Iris pigment epithelial cell (primary cell): ENCODE results near the gene GRM3.
A peak's percentile ranks its signal among the peaks of the same experiment; 100 is the strongest.

Experiments
- DNase-seq: peaks from one replicate; pipeline ENCODE4 v3.0.0-alpha.2; 2011; ENCODE audit warnings: low read depth

The GRM3 gene

DNA sequence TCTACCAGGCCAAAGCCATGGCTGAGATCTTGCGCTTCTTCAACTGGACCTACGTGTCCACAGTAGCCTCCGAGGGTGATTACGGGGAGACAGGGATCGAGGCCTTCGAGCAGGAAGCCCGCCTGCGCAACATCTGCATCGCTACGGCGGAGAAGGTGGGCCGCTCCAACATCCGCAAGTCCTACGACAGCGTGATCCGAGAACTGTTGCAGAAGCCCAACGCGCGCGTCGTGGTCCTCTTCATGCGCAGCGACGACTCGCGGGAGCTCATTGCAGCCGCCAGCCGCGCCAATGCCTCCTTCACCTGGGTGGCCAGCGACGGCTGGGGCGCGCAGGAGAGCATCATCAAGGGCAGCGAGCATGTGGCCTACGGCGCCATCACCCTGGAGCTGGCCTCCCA lies 142.7 kb downstream of the GRM3 start:
- no peak for DNase-seq

DNA sequence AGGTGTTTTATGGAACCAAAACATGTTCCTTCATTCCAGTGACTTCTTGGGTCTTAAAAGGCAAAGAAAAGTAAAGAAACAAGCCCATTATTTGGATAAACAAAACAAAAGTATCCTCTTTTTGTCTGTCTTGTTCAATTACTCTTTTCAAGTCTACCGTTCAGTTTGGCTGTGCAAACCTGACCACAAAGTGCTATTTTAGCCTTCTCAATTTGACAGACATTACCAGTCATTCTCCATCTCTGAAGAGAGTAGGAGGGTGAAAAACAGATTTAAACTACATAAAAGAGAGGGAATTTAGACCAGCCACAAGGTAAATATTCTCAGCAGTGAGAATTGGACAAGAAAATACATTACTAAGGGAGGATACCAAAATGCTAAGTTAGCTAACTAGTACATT lies 145.2 kb downstream of the GRM3 start:
- no peak for DNase-seq

DNA sequence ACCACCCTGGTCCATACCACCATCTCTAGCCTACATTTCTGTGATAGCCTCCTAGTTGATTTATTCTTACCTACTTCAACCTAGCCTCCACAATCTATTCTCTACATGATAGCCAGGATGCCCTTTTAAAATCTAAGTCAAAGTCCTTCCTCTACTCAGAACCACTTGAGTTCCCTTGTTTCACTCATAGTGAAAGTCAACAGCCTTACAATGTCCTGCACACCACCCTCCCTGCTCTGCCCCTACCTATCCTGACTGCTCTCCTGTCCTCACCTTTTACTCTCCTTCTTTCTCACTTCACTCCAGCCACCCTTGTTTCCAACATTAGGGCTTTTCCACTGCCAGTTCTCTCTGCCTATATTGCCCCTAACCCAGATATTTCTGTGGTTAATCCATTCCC lies 146.7 kb downstream of the GRM3 start:
- no peak for DNase-seq

DNA sequence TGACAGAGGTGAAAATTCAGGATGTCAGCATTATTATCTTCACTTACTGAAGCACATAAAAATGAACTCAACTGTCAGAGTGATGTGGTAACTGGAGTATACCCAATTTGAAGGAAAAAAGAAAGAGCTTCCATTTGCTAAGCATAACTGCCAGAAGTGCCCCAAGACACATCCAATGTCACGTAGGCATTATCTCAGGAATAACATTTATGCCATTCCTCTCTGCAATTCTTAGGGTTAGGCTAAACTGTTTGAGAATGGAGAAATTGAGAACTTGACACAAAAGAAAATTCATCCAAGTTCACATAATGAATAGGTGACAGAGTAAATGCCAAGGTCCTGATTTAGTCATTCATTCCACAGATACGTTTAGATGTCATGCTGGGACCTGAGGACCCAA lies 148.6 kb downstream of the GRM3 start:
- DNase-seq = no peak

DNA sequence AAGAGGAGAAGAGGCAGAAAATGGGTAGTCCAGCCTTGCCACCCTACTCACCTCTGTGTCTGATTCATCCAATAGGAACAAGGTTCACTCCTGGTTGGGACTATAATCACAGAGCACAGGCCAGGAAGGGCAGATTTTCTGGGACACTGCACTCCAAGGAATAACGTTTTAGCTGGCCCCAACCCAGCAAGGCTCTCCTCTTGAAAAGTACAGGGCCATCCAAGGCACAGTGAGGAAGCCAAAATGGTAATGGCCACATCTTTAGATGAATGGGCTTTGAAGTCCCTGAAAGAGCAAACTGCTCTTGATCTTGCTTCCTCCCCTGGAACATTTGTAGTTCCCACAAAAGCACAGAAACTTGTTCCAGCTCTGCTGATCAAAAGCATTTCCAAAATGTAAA lies 149.4 kb downstream of the GRM3 start:
- DNase-seq = no peak

DNA sequence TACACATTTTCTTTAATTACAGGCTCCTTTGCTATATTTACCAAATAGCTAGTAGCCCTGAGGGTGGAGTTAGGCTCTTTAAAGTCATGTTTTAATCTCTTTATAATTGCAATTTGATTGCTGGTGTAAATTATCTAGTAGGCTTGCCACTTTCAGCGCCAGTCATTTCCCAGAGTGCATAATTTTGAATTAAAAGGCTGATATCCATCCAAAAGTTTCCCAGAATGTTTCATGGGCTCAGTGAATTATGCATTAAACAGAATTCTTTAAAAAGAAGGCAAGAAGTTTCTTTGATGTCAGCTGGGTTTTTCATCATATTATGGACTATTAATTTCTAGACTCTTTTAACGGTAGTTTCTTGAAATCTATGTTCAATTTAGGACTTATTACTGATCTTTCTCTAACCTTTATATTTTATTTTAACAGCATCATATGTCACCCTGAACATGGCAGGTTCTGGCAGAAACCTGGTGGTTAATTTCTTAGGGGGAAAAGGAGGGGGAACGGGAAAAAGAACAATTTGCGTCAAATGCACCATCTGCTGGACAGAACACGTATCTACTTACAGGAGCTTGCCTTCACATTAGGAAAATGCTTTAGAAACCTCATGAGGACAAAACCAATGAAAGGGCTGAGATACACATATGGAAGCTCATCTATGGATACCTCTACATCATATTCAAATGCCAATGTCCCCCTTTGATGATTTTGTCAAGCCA lies 171.1 kb downstream of the GRM3 start:
- DNase-seq = peak; percentile 10

DNA sequence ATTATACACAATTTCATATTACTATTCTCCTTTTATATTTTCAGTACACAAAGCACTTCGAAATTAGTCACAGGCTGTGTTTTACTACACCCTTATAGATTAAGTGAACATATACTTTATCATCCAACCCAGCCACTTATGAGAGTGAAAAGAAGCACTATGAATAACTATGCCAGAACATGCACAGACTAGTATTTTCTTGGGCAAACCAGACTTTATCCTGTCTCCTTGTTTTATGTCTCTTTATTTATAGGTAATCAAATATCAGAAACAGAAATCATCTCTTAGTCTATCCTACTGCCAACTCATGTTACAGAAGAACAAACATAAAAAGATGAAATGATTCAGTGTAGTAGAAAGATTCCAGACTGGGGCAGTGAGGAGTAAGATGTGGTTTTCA lies 171.8 kb downstream of the GRM3 start:
- DNase-seq = no peak

DNA sequence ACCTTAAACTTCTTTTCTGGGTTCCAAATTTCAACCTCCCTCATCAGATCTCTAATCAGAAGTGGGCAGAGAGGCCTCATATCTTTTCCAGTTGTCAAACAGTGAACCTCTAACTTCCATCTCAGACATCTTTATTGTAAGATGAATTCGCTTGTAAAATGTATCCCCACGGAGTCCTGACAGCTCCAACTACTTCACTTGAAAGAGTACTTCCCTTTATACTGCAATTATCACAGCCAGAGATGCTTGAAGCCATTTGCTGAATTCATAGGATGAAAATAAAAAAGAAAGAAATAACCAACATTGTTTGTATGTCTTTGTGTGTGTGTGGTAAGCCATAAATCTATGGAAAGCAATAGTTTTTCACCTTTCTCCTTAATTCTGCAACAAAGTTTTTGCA lies 175.2 kb downstream of the GRM3 start:
- no peak for DNase-seq

DNA sequence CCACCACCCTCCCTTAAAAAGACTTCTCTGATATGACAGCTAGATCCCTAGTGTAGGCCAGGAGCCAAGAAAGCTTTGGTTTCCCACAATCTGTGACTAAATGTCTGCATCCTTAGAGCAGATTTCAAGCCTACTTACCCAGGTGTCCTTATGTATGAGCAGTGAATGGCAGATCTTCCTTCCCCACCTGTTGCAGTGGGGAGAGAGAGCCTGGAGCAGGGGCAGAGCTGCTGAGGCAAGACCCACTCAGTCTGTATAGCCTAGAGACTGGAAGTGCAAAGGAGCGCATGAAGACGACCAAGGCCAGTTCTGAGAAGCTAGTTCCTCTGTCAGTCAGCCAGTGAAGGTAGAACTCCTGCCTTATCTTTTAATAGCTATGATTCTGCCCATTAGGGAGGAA lies 180.1 kb downstream of the GRM3 start:
- no peak for DNase-seq

DNA sequence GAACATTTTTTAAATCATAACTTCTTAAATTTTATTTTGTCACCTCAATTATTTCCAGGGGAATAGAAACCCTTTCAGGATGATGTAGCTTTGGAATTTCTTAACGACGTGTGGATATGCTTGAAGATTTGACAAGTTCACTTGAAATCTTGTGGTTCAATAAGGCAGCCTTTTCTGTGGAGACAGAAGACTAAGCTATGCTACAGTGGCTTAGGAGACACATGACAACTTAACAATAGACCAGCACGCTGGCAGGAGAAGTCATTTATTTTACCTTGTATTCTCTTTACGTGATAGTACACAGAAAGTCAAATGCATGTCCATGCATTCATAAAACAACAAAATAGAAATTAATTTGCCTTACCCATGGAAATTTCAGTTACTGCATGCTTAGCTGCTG lies 181.6 kb downstream of the GRM3 start:
- no peak for DNase-seq

DNA sequence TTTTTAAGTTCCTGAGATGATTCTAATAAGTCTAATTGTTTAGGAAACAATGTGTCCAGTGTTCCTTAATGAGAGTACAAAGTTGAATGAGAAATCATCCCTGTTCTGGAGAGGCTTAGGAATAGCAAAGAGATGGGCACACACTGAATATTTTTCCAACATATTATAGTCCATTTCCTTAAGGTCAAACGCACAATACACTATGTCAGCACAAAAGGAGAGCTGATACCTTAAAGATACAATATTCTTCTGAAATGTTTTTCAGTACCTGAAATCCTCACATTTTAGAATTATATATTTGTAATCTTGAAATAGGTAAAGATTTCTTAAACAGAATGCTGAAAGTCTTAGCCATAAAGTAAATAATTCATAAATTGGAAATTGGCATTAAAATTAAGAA lies 183.2 kb downstream of the GRM3 start:
- no peak for DNase-seq

DNA sequence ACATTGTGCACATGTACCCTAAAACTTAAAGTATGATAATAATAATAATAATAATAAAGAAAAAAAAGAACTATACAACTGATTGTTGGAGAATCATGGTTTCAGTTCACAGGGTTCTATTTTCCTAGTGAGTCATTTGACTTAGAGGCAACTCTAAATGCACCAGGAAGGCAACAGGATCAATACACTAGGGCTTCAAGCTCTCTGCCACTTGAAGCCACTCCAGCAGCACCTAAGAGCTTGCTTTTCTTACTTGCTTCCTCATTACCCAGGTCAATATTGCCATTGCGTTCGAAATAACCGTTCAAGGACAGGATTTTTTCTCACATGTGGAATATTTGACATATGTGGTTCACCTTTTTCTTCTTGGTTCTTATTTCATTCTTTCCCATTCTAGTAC lies 189.7 kb downstream of the GRM3 start:
- DNase-seq = no peak

DNA sequence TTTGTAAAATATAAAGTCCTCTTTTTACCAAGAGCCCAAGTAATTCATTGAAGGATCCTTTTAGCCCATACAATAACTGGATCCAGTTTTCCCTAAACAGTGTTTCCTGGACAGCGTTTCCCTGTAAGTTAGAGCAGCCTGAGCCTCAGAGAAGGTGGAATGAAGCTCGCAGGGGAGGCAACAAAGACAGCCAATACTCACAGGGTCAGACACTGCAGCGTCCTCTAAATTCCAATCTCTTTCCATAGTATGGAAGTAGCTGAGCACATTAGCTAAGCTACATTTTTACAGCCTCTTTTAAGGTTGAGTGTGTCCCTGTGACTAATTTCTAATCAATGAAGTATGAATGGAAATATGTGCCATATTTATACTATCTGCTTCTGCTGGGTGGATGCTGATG lies 193.5 kb downstream of the GRM3 start:
- no peak for DNase-seq

DNA sequence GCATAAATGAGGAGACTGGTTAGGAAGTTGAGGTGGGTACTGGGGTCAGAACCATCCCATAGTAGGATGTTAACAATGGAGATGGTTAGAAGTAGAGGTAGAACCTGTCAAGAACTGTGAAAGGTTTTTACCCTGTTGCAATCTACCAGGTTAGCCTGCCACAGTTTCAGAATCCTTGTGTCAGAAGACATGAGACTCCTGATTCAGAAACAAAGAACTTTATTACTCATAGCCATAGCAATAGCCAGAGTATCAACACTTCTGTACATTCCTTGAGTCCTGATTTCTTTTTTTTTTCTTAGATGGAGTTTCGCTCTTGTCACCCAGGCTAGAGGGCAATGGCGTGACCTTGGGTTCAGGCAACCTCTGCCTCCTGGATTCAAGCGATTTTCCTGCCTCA lies 200.9 kb downstream of the GRM3 start:
- no peak for DNase-seq

DNA sequence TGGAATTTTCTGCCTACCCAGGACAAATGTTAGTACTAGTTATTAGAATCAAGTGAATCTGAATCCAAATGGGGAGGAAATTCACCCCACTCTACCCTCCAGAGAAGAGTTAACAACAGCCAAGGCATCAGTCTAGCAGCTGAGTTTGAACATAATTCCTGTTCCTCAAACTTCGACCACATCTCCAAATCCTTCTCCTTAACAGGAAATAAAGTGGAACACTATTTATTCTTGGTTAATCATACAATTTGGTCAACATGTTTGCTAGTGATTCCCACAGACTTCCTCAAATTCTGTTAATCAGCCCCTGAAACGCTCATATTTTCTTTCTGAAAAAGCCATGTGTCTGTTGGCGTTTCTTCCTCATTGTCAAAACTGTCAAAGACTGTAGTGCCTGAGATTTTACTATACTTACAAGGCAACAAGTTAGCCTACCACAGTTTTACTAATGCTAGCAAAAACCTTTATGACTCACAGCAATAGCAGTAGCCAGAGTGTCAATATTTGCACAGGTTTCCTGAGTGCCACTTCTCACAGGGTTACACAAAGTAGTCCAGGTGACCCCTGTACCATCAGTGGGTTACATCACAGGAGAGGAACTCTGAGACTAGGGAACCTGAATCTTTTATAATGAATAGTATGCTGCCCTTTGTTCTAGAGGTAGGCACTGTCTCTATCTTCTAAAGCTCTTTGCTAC lies 202.9 kb downstream of the GRM3 start:
- no peak for DNase-seq

DNA sequence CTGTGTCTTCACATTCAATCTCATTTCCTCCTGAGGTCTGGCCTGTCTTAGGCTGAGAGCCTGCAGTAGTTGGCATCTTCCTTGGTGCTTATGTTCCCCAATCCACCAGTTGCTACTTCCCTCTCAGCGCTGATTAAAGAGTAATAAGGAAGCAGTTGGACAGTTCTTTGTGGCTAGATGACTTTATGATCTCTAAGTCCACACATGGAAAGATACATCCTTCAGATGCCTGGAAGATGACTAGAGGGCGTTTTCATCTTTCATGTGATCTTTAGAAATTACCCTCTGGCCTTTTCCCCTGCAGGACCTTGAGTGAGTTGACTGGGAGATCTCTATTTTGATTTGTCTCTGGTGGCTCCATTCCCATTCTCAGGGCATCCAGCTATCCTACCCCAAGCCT lies 204.5 kb downstream of the GRM3 start:
- no peak for DNase-seq

DNA sequence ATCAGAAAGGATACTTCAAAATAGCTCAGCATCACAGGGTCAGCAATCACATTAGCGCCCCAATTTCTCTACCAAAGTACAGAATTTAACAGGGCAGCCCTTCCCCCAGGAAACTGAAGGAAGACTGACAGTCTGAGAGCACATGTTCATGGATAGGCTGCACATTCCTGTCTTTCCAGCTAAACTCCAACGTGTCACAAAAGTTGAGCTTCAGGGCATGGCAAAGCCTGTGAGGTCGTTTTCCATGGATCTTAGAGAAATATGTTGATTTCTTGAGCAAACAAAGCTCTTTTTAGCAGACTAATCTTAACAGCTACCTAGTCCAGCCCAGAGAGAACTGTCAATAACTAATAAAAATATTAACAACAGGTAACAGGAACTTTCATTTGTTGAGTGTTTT lies 207.9 kb downstream of the GRM3 start:
- DNase-seq = no peak

DNA sequence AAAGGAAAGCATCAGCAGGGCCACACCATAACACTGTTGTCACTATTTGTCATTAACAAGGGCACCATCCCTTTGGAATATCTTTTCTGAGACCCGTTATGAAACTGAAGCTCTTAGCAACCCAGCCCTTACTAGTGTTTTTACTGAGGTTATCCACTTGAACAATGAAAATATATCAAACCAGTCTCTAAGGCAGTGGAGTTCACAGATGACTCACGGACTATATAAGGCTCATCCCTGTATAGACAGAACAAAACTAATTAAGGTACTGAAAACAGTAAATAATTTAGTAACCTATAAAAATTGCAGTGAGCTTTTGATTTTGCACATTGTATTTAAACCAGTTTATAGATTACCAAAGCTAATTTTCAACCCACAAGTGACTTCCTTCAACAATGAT lies 219.7 kb downstream of the GRM3 start:
- no peak for DNase-seq

DNA sequence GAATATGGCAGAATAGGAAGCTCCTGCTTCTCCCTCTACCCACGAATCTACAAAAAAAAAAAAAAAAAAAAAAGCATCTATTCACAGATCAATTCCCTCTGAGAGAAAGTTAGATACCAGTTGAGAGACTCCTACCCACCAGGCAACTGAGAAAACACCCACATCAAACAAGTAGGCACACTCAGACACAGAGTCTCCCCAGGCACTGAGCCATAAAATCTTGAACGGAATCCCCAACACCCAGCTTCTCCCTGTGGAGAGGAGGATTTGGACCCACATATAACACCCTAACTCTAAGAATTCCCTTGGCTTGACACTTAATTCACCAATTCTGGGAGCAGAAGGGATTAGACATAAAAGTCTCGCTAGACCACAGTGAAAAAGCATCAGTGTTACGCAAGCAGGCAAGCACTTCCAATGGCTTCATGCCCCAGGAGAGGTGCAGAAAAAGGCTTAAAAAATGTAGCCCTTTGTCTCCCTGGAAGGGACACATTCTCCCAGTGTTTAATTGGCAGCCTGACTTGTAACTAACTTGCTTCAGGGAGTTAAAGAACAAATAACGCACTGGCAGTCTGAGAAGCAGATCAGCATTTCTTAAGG lies 223.6 kb downstream of the GRM3 start:
- no peak for DNase-seq

DNA sequence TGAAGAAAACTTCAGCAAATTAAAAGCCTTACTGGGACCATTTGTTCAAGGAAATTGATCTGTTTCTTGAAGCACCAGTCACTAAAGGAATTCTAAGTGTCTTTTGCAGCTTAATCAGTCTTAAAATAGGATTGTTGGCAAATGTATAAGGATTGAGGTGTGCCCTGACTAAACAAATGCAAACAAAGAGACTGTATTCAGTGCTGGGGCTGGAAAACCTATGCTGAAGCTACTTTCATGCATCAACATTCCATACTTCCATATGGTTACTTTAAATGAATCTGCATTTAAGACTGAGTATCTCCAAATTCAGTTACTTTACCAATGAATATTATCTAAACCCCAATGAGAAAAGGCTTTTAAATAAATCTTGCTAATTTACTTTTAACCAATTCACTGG lies 232.4 kb downstream of the GRM3 start:
- DNase-seq = no peak

DNA sequence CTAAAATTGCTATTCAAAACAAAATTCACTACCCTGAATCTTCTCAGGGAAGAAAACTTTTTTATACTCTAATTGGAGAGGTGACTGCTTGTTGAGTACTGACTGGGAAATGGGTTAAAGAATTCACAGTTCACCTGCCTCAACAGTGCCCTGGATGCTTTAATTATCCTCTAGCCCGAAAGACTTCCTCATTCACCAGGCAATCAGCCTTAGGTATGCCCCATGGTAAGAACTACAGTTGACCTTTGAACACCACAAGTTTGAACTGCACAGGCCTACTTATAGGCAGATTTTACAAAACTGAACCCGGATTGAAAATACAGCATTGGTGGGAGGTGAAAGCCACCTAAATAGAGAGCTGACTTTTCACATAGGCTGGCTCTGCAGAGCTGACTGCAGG lies 240.4 kb downstream of the GRM3 start:
- no peak for DNase-seq

DNA sequence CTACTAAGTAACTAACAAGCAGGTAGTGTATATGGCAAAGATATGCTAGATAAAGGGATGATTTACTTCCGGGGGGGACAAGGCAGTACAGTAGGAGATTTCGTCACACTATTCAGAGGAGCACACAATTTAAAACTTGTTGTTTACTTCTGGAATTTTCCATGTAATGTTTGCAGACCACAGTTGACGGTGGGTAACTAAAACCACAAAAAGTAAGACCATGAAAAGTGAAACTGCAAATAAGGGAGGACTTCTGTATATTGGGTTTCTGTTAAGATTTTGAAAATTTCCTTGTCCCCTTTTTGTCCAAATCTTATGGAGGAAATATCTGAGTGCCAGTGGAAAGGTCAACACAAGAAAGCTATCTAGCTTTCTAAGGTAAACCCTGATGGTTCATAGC lies 245.8 kb downstream of the GRM3 start:
- DNase-seq = no peak

DNA sequence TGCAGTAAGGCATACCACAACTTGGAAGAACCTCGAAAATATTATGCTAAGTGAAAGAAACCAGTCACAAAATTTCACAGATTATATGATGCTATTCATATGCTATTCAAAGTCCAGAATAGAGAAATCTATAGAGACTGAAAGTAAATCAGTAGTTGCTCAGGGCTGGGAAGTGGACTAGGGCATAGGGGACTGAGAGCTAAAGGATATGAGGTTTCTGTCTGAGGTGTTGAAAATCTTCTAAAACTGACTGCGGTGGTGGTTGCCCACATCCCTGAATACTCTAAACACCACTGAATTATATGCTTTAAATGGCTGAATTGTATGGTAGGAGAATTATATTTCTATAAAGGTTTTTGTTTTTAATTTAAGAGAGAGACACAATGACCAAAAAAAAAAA lies 254.5 kb downstream of the GRM3 start:
- no peak for DNase-seq

DNA sequence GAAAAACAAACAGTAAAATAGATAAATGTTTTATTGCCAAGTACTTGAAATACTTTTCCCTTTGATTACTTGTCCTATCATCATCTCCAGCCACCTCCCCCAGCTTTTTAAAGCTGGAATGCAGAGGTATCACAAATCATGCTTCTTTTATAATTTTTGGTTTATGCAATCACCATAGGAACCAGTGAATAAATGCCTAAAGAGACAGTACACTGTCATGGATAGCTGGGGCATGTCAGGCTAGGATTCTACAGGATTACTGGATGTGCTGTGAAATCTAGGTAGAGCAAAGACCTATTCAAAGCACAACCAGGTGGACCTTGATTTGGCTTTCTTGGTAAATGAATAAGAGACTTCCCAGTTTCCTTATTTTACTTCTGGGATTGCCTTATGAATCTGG lies 257.2 kb downstream of the GRM3 start:
- DNase-seq = no peak
